LHCN-M2 (cell line): ENCODE measurements around the gene IFT52. TPM values are rescaled to one million over a fixed set of nuclear protein-coding genes. Genes with fewer than 3 reads are reported as not detected.
A peak's percentile ranks its signal among the peaks of the same experiment; 100 is the strongest.
"Not testable (repeated sequence)": the region's sequence is repeated elsewhere in the genome, so short reads cannot be mapped to it uniquely, and the experiment has no call there.

Source experiments
- DNase-seq: peaks from one replicate; pipeline ENCODE4 v3.0.0-alpha.2; 2012; ENCODE audit warnings: low read depth
- total RNA-seq: library from RNA; depleted of rRNA; stranded (reverse); fragments of >200 nt; gene quantifications from 2 replicates; pipeline ENCODE4 v1.2.3, GENCODE V29; 2014

The IFT52 gene
- total RNA-seq, 1 experiment from 2014 or later = 32.3 TPM

- DNase-seq = no peak
These were observed 23.3 kb upstream of the IFT52 start for GRCh38 chr20:43567477-43567876.

- DNase-seq = no peak
These were observed 22.0 kb upstream of the IFT52 start for GRCh38 chr20:43568706-43569105.

- DNase-seq = no peak
These were observed 21.5 kb upstream of the IFT52 start for GRCh38 chr20:43569282-43569681.

- DNase-seq = no peak
These were observed 20.2 kb upstream of the IFT52 start for GRCh38 chr20:43570496-43570895.

- DNase-seq = no peak
These were observed 19.4 kb upstream of the IFT52 start for GRCh38 chr20:43571310-43571709.

- DNase-seq = no peak
These were observed 19.0 kb upstream of the IFT52 start for GRCh38 chr20:43571771-43572170.

- DNase-seq = no peak
These were observed 17.8 kb upstream of the IFT52 start for GRCh38 chr20:43572891-43573290.

GRCh38 chr20:43576108-43576507, 14.6 kb upstream of the IFT52 start:
- no peak for DNase-seq

- DNase-seq = no peak
These were observed 10.6 kb upstream of the IFT52 start for GRCh38 chr20:43579861-43580793.

GRCh38 chr20:43583133-43583864, 7.4 kb upstream of the IFT52 start:
- no peak for DNase-seq

GRCh38 chr20:43583982-43584432, 6.7 kb upstream of the IFT52 start:
- peak; percentile 99 for DNase-seq

GRCh38 chr20:43584448-43585136, 6.1 kb upstream of the IFT52 start:
- DNase-seq = peak; percentile 96

- no peak for DNase-seq
These were observed 4.1 kb upstream of the IFT52 start for GRCh38 chr20:43586641-43587040.

- DNase-seq = not testable (repeated sequence)
These were observed 2.2 kb upstream of the IFT52 start for GRCh38 chr20:43588526-43588925.

- no peak for DNase-seq
These were observed 723 bp upstream of the IFT52 start for GRCh38 chr20:43590036-43590391.

GRCh38 chr20:43601960-43602359, 11.2 kb downstream of the IFT52 start:
- not testable (repeated sequence) for DNase-seq

GRCh38 chr20:43603124-43603523, 12.4 kb downstream of the IFT52 start:
- no peak for DNase-seq

GRCh38 chr20:43605715-43606114, 15.0 kb downstream of the IFT52 start:
- no peak for DNase-seq

GRCh38 chr20:43607278-43607677, 16.5 kb downstream of the IFT52 start:
- not testable (repeated sequence) for DNase-seq

- no peak for DNase-seq
These were observed 40.9 kb downstream of the IFT52 start for GRCh38 chr20:43631598-43631997.

- DNase-seq = no peak
These were observed 45.7 kb downstream of the IFT52 start for GRCh38 chr20:43636429-43636828.

- DNase-seq = no peak
These were observed 51.8 kb downstream of the IFT52 start for GRCh38 chr20:43642548-43642947.
